Stromal cell of bone marrow (primary cell): Measurements from ENCODE around the gene UBE2S.
"Not testable (repeated sequence)": the region's sequence is repeated elsewhere in the genome, so short reads cannot be mapped to it uniquely, and the experiment has no call there.

Experiments
- DNase-seq: peaks from one replicate; pipeline ENCODE4 v3.0.0-alpha.2; 2012; ENCODE audit warnings: low read depth

Gene UBE2S

GRCh38 chr19:55407550-55407799, at the start of gene UBE2S:
Gene UBE2S (minus strand): TSS chr19:55407788. CDS start chr19:55407589, 199 bp downstream.
- DNase-seq = not testable (repeated sequence)

GRCh38 chr19:55456347-55456746, 48.8 kb upstream of the UBE2S start:
- no peak for DNase-seq

GRCh38 chr19:55455576-55456235, 48.1 kb upstream of the UBE2S start:
- no peak for DNase-seq

DNA sequence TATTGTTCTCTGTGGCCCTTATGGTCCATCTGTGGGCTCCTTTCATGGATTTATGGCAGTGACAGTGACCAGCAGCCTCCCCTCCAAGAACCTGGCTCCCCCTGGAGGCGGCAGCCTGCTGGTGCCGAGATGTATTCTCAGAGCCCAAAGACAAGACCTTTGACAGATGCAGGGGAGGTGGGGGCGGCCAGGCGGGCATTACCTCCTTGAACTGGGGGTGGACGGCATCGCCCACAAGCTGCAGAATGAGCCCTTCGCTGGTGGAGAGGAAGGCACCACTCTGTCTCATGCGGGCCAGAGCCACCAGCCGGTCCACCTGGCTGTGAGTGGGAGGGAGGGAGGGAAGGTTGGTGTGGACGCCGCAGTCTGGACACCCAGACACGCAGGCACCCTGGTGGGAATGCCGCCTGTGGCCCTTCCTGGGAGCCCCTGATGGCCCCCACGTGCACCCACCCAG, 47.2 kb upstream of the UBE2S start:
- DNase-seq = no peak

GRCh38 chr19:55453511-55454260, 46.1 kb upstream of the UBE2S start:
- DNase-seq = no peak

DNA sequence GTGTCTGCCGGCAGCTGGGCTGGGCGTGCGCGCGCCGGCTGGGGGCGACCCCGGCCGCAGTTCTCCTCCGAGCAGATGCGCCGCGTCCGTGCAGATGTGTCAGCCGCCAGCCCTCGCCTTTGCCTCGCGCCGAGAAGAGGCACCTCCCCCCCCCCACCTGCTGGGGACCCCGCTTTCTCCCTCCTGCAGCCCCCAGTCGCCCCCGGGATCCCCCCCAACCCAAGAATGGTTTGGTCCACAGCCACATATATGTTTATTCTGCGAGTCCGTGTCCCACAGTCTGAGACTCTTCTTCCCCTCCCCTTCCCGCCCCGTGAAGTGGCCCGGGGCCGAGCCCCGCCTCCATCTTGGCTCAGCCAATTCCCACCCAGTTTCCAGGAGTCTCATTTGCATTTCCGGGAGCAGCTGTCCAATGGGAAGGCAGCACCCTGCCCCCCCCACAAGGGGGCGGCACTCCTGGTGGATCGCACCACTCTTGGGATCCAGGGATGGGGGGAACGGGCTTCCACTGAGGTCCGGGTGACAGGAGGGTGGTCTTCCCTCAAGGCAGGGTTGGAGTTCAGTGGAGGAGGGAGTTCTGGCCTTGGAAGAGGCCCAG, 45.3 kb upstream of the UBE2S start:
- DNase-seq = no peak

GRCh38 chr19:55451965-55452748, 44.6 kb upstream of the UBE2S start:
- no peak for DNase-seq

DNA sequence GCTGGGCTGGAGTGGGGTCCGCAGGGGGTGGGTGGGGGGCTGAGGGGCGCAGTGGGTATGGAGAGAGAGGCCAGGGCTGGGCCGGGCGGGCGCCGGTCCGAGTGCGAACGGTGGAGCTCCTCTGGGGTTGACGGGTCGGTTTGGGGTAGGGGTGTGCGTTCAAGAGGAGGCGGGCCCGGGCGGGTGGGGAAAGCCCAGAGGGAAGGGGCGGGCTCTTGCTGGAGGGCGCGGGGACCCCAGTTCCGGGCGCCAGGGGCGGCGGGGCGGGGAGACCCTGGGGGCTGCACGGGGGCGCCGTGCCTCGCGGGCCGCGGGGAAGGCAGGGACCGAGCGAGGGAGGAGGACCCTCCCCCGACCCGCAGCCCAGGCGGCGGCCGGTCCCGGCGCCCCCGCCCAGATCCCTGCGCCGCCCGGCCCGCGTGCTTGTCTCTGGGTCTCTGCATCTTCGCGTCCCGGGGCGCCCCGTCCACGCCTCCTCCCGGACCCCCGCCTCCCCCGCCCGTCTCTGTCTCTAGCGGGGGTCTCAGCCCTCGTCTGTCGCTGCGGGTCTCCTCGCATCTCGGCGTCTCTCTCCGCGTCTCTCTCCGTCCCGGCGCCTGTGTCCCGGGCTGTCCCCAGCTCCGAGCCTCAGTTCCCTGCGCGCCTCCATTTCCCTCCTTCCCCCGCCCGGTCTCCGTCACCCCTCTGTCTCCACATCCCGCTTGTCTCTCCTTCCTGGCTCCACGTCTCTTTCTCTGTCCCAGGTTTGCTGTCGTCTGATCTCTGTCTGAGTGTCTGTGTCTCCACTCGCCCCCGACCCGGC, 43.8 kb upstream of the UBE2S start:
- no peak for DNase-seq

GRCh38 chr19:55449469-55449868, 41.9 kb upstream of the UBE2S start:
- DNase-seq = no peak

DNA sequence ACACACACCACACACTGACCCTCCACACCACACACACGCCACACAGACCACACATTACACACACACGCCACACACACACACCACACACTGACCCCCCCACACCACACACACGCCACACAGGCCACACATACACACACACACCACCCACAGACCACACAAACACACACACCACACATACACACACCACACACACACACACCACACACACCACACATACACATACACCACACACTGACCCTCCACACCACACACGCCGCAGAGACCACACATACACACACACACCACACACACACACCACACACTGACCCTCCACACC, 40.5 kb upstream of the UBE2S start:
- DNase-seq = not testable (repeated sequence)

DNA sequence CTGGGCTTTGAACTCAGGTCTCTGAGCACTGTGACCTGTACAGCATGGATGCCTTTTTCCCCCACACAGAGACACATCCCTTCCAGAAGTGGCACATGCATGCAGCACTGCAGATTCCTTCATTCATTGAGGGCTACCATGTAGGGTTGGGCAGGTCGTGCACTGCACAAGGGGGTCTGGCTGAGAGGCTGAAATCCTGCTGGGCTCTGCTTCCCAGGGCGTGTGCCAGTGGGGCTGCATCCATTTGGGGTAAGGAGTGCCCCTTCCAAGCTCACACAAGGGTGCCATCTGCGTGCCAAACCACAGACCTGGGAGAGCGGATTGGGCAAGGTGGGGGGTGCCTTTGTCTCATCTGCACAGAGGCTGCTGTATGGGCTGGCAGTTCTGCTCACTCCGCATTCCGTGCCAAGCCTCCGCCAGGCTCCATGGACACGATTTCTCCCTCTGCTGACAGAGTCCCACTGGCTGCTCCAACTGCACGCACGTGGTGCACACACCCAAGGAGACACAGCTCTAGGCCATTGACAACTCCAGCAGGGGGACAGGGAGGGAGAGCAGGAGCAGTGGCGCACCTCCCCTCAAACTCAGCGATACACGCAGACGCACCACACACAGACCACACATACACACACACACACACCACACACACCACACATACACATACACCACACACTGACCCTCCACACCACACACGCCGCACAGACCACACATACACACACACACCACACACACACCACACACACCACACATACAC, 40.0 kb upstream of the UBE2S start:
- DNase-seq = peak; percentile 5

- no peak for DNase-seq
Observed at GRCh38 chr19:55446060-55446459, 38.5 kb upstream of the UBE2S start.

GRCh38 chr19:55444646-55445045, 37.1 kb upstream of the UBE2S start:
- DNase-seq = no peak

DNA sequence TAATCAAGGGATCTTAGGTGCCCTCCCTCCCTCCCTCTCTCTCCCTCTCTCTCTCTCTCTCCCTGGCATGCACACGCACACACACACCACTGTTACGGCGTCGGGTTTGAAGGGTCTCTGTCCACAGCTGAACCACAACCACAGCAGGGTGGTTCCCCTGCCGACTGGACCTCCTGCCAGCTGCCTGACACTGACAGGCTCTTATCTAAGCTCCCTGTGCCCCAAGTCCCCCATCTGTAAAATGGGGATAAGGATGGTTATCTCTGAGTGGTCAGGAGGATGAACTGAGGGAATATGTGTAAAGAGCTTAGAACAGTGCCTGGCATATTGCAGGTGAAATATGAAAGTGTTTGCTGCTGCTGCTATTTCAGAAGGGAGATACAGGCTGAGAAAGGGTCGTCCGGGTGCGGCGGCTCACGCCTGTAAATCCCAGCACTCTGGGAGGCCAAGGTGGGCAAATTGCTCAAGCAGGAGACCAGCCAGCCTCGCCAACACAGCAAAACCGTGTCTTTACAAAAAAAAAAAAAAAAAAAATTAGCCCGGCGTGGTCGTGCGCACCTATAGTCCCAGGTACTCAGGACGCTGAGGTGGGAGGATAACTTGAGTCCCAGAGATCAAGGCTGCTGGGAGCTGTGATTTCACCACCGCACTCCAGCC, 36.4 kb upstream of the UBE2S start:
- DNase-seq = no peak

GRCh38 chr19:55443045-55443823, 35.6 kb upstream of the UBE2S start, which contains the start of gene SHISA7:
Gene SHISA7 (minus strand): TSS chr19:55443300. CDS start chr19:55442863, 437 bp downstream.
- no peak for DNase-seq

GRCh38 chr19:55442372-55442961, 34.9 kb upstream of the UBE2S start:
- DNase-seq = no peak

- no peak for DNase-seq
Observed at GRCh38 chr19:55441692-55442321, 34.2 kb upstream of the UBE2S start.

GRCh38 chr19:55441319-55441691, 33.7 kb upstream of the UBE2S start:
- DNase-seq = no peak
